DMS53 treated with DMSO at 0.1 percent for 48 hours (cell line): ENCODE measurements around the gene IL15.

ENCODE experiments used
- DNase-seq: peaks from one replicate; lab custom pipeline; 2025; ENCODE audit not compliant: unreplicated experiment; lab: John Stamatoyannopoulos, UW

IL15 gene

GRCh38 chr4:141763374-141763773, 127.0 kb downstream of the IL15 start:
- DNase-seq = peak; percentile 48

GRCh38 chr4:141768954-141769353, 132.6 kb downstream of the IL15 start:
- DNase-seq = no peak

DNA sequence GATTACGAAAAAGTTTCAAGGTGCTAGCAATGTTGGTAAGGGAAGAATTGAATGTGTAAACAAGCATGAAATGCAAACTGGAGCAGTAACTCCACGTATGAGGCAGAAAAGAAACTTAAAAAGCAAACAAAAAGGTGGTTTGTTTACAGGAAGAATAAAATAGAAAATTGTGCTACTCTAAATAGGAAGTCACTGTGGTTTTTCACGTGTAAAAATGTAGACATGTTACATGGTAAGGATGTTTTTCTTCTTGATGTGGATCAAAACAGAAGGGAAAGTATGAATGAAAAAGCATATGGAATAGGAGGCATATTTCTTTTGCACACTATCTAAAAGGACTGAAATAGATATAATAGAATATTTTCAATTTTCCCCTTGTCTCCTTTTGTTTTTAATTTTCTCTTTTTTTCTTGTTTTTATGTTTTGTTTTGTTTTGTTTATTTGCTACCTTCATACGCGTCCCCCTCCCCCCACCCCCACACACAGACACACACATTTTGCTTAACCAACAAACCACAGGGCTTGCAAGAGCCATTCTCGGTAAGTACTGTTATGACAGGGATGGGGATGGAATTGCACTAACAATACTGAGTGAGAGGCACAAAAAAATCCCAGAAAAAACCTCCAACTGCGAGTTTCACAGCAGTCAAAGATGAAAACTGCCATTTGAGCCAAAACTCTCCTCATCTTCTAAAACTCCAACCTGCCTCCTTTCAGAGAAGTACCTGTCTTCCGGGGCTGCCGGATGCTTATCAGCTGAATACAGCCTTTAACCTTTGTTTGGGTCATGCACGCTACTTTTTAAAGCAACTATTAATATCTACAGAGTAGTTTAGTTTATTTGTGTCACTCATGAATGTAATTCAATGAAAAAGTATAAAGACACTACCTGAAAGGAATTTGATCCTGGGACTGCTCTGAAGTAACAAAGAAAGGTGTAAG, 135.8 kb downstream of the IL15 start:
- peak; percentile 37 for DNase-seq

- no peak for DNase-seq
Measured at GRCh38 chr4:141772838-141773237, 136.5 kb downstream of the IL15 start.

DNA sequence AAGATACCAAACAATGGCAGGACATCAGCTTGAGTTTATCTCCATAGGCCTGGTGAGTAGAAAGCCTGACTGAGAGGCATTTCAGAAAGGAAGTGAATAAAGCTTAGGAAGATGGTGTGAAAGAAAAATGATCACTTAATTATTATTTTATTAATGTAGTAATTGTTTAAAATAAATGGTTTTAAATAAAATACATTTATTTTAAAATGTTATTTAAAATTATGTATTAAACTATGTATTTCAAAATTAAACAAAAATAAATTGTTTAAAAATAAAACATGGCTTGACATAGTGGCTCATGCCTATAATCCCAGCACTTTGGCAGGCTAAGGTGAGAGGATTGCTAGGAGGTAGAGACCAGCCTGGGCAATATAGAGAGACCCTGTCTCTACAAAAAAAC, 145.8 kb downstream of the IL15 start:
- no peak for DNase-seq
